AG04449 (cell line): ENCODE results near the gene POPDC2.

ENCODE experiments used
- CTCF ChIA-PET: fragments of 350-600 bp; formaldehyde crosslinking; extraction: SDS; loops from one replicate; lab custom pipeline; 2021; ENCODE audit warnings: antibody characterized with exemption; lab: Yijun Ruan, JAX
- POLR2A ChIA-PET: fragments of 400-600, 350-600 bp; formaldehyde crosslinking; extraction: SDS; loops from one replicate; lab custom pipeline; 2020; ENCODE audit warnings: antibody characterized with exemption, inconsistent platforms; lab: Yijun Ruan, JAX
- DNase-seq: peaks from one replicate; pipeline ENCODE4 v3.0.0-alpha.2; 2010; ENCODE audit warnings: low read depth, low spot score
- H3K4me3 ChIP-seq: 2 replicates; pipeline ENCODE4 v1.5.1; 2011; ENCODE audit warnings: low read depth, mild to moderate bottlenecking, control low read depth, low read length
- TF ChIP-seq, protein P1 (sequence below): IDR thresholded peaks from one replicate; pipeline ENCODE4 v1.5.1; 2011; ENCODE audit warnings: mild to moderate bottlenecking, moderate library complexity, low read length, control low read depth, inconsistent platforms; ENCODE audit not compliant: insufficient read depth; ENCODE audit errors: missing control alignments

The POPDC2 gene

DNA sequence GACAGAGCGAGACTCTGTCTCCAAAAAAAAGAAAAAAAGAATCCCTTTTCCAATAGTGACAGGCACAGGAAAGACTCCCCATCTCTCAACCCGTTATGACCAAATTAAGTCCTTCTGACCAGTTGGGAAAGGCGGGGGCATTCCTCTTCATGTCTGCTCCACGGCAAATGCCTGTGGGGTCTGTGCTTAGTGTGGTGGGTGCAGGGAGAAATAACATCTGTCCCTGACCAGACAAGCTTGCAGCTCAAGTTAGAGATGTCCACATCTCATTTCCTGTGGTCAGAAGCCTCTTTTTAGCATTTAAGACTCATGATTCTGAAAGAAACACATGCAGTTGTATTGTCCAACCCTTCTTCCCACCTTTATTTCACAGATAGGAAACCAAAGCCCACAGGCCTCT lies 46.5 kb downstream of the POPDC2 start:
- DNase-seq, result no peak
- ChIA-PET CTCF (interaction anchor here (2.6 kb wide), 1 partner anchor 13 kb away, joined by 7 read pairs; no protein-coding TSS in a partner anchor), POLR2A (no interaction called here)
- TF ChIP-seq, protein P1, sequence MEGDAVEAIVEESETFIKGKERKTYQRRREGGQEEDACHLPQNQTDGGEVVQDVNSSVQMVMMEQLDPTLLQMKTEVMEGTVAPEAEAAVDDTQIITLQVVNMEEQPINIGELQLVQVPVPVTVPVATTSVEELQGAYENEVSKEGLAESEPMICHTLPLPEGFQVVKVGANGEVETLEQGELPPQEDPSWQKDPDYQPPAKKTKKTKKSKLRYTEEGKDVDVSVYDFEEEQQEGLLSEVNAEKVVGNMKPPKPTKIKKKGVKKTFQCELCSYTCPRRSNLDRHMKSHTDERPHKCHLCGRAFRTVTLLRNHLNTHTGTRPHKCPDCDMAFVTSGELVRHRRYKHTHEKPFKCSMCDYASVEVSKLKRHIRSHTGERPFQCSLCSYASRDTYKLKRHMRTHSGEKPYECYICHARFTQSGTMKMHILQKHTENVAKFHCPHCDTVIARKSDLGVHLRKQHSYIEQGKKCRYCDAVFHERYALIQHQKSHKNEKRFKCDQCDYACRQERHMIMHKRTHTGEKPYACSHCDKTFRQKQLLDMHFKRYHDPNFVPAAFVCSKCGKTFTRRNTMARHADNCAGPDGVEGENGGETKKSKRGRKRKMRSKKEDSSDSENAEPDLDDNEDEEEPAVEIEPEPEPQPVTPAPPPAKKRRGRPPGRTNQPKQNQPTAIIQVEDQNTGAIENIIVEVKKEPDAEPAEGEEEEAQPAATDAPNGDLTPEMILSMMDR, result no peak
- no peak overlapping the region for H3K4me3 ChIP-seq

DNA sequence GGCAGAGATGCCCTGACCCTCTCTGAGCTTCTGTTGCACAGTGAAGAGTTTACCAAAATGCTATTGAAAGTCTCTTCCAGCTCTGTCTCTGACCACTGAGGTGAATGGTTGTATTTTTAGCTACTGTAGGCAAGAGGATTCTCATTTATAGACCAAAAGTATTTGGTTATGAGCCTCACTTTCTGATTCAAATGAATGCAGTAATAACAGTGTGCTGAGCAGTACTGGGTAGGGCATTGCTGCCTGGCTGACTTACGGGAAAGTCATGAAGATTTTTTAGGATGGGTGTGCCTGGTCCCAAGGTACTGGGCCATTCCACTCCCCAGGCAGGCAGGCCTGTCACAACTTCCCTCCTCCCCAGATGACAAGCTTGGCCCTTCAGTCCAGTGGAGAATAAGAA lies 47.2 kb downstream of the POPDC2 start:
- DNase-seq, result no peak
- ChIA-PET CTCF (interaction anchor here (0.8 to 2.6 kb wide), 3 partner anchors 9 to 68 kb away, joined by 4 to 7 read pairs (median 5); no protein-coding TSS in a partner anchor), POLR2A (no interaction called here)
- TF ChIP-seq, protein P1, result no peak
- no peak overlapping the region for H3K4me3 ChIP-seq

DNA sequence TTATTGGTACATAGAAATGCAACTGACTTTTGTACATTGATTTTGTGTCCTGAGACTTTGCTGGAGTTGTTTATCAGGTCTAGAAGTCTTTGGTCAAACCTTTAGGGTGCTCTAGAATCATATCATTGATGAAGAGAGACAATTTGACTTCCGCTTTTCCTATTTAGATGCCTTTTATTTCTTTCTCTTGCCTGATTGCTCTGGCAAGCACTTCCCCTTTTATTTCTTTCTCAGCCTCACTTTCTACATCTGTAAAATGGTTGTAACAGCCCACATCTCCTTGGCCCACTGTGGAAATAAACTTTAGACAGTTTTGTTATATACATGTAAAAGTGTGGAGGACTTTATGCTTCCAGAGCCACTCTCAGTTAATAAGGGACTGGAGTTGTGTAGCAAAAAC lies 48.7 kb downstream of the POPDC2 start:
- no peak overlapping the region for H3K4me3 ChIP-seq
- TF ChIP-seq, protein P1, result no peak
- POLR2A ChIA-PET, result no interaction called here
- no peak for DNase-seq
- CTCF ChIA-PET, result no interaction called here

DNA sequence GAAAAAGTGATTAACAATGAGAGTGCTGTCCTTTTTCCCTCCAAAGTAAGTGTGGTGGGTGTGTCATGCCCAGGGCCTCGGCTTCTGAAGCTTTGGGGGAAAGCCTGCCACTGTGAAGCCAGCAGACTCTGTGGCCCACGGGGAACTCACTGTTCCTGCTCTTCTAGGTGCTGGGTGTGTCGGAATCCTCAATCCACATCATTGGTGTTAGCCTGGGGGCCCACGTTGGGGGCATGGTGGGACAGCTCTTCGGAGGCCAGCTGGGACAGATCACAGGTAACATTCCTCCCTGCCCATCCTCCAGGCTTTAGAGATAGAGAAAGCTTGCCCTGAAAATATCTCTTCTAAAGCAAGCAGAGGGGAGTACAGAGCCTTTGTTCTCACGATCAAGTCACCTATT lies 51.1 kb downstream of the POPDC2 start:
- CTCF ChIA-PET, result no interaction called here
- POLR2A ChIA-PET, result no interaction called here
- TF ChIP-seq, protein P1, result no peak
- DNase-seq, result no peak
- no peak overlapping the region for H3K4me3 ChIP-seq

DNA sequence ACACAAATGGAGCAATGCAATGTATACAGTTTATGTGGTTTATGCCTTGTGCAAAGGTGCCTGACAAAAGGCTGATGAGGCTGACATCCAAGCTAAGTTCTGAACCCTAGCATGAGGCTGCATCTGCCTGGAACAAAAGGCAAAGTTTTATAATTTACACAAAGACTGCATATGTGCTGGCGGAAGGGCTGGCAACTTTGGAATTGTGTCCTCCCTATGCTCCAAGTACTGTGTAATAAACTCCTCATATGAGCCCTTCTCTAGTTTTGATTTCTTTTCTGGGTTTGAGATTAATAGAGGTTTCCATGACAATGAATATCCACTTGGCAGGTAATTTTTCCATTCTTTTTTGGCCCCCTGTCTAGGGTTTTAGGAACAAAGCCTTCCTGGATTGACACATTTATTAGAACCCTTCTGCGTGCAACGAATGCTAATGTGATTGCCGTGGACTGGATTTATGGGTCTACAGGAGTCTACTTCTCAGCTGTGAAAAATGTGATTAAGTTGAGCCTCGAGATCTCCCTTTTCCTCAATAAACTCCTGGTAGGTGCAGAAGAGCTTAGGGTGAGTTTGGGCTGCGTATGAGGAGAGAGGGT lies 51.9 kb downstream of the POPDC2 start:
- ChIA-PET CTCF (no interaction called here), POLR2A (no interaction called here)
- no peak for DNase-seq
- TF ChIP-seq, protein P1, result no peak
- no peak overlapping the region for H3K4me3 ChIP-seq

DNA sequence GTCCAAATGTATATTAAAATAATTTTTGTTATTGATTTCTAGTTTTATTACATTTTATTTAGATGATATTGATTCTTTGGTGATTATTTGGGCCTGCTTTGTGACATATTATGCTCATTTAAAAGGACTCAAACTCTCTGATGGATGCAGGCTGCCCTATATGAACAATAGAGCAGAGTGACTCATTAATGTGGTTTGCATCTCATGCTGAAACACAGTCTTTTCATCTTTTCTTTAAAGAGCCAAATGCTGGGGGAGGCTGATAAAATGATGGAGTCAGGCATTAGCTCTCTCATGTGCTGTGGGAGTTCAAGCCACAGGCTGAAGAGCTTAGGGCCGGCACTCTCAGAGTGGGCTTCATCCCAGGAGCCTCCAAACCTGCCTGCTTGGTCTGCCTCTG lies 55.5 kb downstream of the POPDC2 start:
- TF ChIP-seq, protein P1, result no peak
- DNase-seq, result no peak
- ChIA-PET CTCF (interaction anchor here (0.8 kb wide), 1 partner anchor 72 kb away, joined by 3 read pairs; no protein-coding TSS in a partner anchor), POLR2A (interaction anchor here (0.6 kb wide), 1 partner anchor 24 kb away, joined by 4 read pairs; no protein-coding TSS in a partner anchor)
- no peak overlapping the region for H3K4me3 ChIP-seq
